DND-41 (cell line): Measurements from ENCODE around the gene CEP164.

Source experiments
- ATAC-seq: fragments of 200-7000 bp; cut with Tn5 transposase; 3 replicates; pipeline ENCODE4 v1.9.1; 2021; ENCODE audit warnings: low read depth; ENCODE audit not compliant: insufficient read depth
- DNase-seq: peaks from one replicate; pipeline ENCODE4 v3.0.0-alpha.2; 2020
- H2AFZ ChIP-seq: 2 replicates; pipeline ENCODE4 v1.6.0; 2012; ENCODE audit warnings: low read depth, low read length
- H3K27ac ChIP-seq: 2 replicates; pipeline ENCODE4 v1.5.1; 2012; ENCODE audit warnings: low read length, inconsistent platforms
- H3K27me3 ChIP-seq: fragments of 200-600 bp; sonication (generic); 2 replicates; pipeline ENCODE4 v1.6.0; 2012; ENCODE audit warnings: low read length, mild to moderate bottlenecking, inconsistent platforms; ENCODE audit not compliant: insufficient read depth, poor library complexity
- H3K36me3 ChIP-seq: 2 replicates; pipeline ENCODE4 v1.5.1; 2012; ENCODE audit warnings: low read length, inconsistent platforms; ENCODE audit not compliant: insufficient read depth
- H3K4me1 ChIP-seq: 2 replicates; pipeline ENCODE4 v1.5.1; 2012; ENCODE audit warnings: mild to moderate bottlenecking, low read length; ENCODE audit not compliant: insufficient read depth
- H3K4me2 ChIP-seq: 2 replicates; pipeline ENCODE4 v1.6.0; 2012; ENCODE audit warnings: mild to moderate bottlenecking, moderate library complexity, low read length, inconsistent platforms; ENCODE audit not compliant: insufficient read depth
- H3K4me3 ChIP-seq, 2 experiments: fragments of 200-600 bp in 1 of 2; shearing (Covaris generic) in 1 of 2; 2 replicates each; pipeline ENCODE4 v1.5.1; 2012 to 2016; ENCODE audit warnings: inconsistent platforms in 2 of 2, low read length in 2 of 2, mild to moderate bottlenecking in 2 of 2, low read depth in 1 of 2, moderate library complexity in 1 of 2
- H3K79me2 ChIP-seq: 2 replicates; pipeline ENCODE4 v1.6.0; 2012; ENCODE audit warnings: low read length, inconsistent platforms; ENCODE audit not compliant: insufficient read depth
- H3K9ac ChIP-seq: 2 replicates; pipeline ENCODE4 v1.6.0; 2012; ENCODE audit warnings: low read depth, mild to moderate bottlenecking, inconsistent platforms, low read length, moderate library complexity
- H3K9me3 ChIP-seq: 2 replicates; pipeline ENCODE4 v1.5.1; 2012; ENCODE audit warnings: low read length, moderate library complexity, mild to moderate bottlenecking, inconsistent platforms; ENCODE audit not compliant: insufficient read depth, severe bottlenecking
- H4K20me1 ChIP-seq: 2 replicates; pipeline ENCODE4 v1.6.0; 2012; ENCODE audit warnings: low read length; ENCODE audit not compliant: insufficient read depth
- EZH2 ChIP-seq: IDR thresholded peaks from 3 replicates; pipeline ENCODE4 v1.6.1; 2012; ENCODE audit warnings: borderline replicate concordance, low read depth, mild to moderate bottlenecking, moderate library complexity, low read length, inconsistent platforms; ENCODE audit not compliant: severe bottlenecking
- TF ChIP-seq, protein P1 (sequence below): IDR thresholded peaks from 2 replicates; pipeline ENCODE4 v1.5.1; 2012; ENCODE audit warnings: borderline replicate concordance, low read length, moderate library complexity, mild to moderate bottlenecking; ENCODE audit not compliant: poor library complexity, severe bottlenecking; ENCODE audit errors: extremely low read depth

Gene CEP164

GRCh38 chr11:117292616-117293015 lies 35.0 kb upstream of the CEP164 start:
- Histone ChIP-seq H3K27me3 (no peaks in the 10 kb centered on the region), H3K4me2 (no peak overlapping the region), H3K4me3 (no peak overlapping the region), H3K79me2 (no peaks in the 10 kb centered on the region), H3K27ac (no peak overlapping the region), H3K9ac (no peak overlapping the region), H4K20me1 (no peaks in the 10 kb centered on the region), H3K4me1 (no peaks in the 10 kb centered on the region), H3K9me3 (no peaks in the 10 kb centered on the region), H2AFZ (no peak overlapping the region), H3K36me3 (peaks cover 24% of the 10 kb centered on the region; the same call in 1 of the 2 replicates)
- ATAC-seq = no peak
- TF ChIP-seq EZH2 = no peak
- TF ChIP-seq, protein P1, sequence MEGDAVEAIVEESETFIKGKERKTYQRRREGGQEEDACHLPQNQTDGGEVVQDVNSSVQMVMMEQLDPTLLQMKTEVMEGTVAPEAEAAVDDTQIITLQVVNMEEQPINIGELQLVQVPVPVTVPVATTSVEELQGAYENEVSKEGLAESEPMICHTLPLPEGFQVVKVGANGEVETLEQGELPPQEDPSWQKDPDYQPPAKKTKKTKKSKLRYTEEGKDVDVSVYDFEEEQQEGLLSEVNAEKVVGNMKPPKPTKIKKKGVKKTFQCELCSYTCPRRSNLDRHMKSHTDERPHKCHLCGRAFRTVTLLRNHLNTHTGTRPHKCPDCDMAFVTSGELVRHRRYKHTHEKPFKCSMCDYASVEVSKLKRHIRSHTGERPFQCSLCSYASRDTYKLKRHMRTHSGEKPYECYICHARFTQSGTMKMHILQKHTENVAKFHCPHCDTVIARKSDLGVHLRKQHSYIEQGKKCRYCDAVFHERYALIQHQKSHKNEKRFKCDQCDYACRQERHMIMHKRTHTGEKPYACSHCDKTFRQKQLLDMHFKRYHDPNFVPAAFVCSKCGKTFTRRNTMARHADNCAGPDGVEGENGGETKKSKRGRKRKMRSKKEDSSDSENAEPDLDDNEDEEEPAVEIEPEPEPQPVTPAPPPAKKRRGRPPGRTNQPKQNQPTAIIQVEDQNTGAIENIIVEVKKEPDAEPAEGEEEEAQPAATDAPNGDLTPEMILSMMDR = no peak
- no peak for DNase-seq

DNA sequence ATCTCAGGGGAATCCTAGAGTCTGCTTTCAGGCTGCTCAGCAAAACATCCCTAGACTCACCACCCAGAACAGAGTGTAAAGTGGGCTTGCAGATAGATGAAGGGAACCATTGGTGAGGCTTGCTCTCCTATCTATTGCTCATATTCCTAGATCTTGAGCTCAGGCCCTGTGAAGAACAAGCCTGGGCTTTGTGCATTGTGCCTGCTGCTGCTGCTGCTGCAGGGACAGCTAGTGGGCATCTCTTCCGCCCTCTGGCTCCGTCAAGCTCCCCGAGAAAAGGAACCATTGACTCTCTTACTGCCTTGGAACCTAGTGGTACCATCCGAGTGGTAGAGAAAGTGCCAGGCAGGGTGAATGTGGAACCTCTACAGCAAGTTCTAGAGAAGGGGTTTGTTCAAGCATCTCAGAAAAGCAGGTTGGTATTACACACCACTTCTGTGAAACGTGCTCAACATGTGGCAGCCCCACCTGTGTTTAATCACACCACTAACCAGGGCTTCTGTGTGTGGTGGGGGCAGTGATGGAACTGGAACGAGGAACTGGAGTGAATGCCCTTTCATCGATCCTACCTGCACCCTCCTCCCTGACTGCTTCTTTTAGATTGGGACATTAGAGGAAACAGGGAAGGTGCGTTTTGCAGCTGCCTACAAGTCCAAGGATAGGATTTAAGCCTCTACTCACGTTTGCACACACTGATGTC lies 32.1 kb upstream of the CEP164 start:
- Histone ChIP-seq H4K20me1 (no peaks in the 10 kb centered on the region), H3K27me3 (no peaks in the 10 kb centered on the region), H3K4me2 (no peak overlapping the region), H3K9ac (no peak overlapping the region), H3K36me3 (no peaks in the 10 kb centered on the region), H3K9me3 (no peaks in the 10 kb centered on the region), H3K4me3 (no peak overlapping the region), H3K27ac (no peak overlapping the region), H3K4me1 (no peaks in the 10 kb centered on the region), H2AFZ (no peak overlapping the region), H3K79me2 (no peaks in the 10 kb centered on the region)
- ATAC-seq (no peak), DNase-seq (no peak)
- TF ChIP-seq, protein P1 = no peak
- no peak for TF ChIP-seq EZH2

DNA sequence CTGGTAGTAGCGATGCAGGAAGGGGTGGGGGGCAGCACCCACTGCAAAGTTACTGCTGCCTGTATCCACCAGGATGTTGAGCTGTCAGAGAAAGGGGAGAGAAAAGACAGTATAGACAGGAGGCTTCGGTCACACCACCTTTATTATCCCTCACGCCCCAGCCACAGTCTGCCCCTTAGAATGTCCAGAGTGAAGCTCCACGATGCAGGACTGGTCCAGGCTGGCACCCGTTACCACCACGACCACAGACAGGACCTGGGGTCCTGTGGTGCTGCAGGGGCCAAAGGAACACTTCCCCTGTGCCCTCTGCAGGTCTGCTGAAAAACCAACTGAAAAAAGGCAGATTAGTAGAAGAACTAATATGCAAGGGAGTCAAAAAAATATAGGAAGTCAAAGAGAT lies 30.8 kb upstream of the CEP164 start:
- H3K4me3 ChIP-seq = no peak overlapping the region
- DNase-seq = no peak
- no peaks in the 10 kb centered on the region for H3K36me3 ChIP-seq
- no peak overlapping the region for H3K27ac ChIP-seq
- no peak for TF ChIP-seq EZH2
- TF ChIP-seq, protein P1 = no peak
- H2AFZ ChIP-seq = no peak overlapping the region
- no peaks in the 10 kb centered on the region for H3K4me1 ChIP-seq
- no peak overlapping the region for H3K4me2 ChIP-seq
- no peak overlapping the region for H3K9ac ChIP-seq
- H3K27me3 ChIP-seq = no peaks in the 10 kb centered on the region
- H3K79me2 ChIP-seq = no peaks in the 10 kb centered on the region
- H3K9me3 ChIP-seq = no peaks in the 10 kb centered on the region
- no peaks in the 10 kb centered on the region; the same call in 1 of the 2 replicates for H4K20me1 ChIP-seq
- no peak for ATAC-seq
